ENCODE data around the gene SERGEF.

SERGEF gene

GRCh38 chr11:17950644-17951043 lies 62.2 kb downstream of the SERGEF start:
- DNase-seq, result no peak

- DNase-seq, result no peak
These were observed 64.6 kb downstream of the SERGEF start for GRCh38 chr11:17948296-17948695.

GRCh38 chr11:17939542-17939941 lies 73.3 kb downstream of the SERGEF start:
- no peak for DNase-seq

GRCh38 chr11:17936790-17937189 lies 76.1 kb downstream of the SERGEF start:
- DNase-seq, result no peak

GRCh38 chr11:17934194-17934593 lies 78.7 kb downstream of the SERGEF start:
- no peak for DNase-seq

GRCh38 chr11:17933708-17934107 lies 79.1 kb downstream of the SERGEF start:
- DNase-seq, result no peak

GRCh38 chr11:17932472-17932871 lies 80.4 kb downstream of the SERGEF start:
- DNase-seq, result no peak

- no peak for DNase-seq
These were observed 81.3 kb downstream of the SERGEF start for GRCh38 chr11:17931595-17931994.

GRCh38 chr11:17930544-17931125 lies 82.2 kb downstream of the SERGEF start:
- DNase-seq, result no peak

- DNase-seq, result no peak
These were observed 83.7 kb downstream of the SERGEF start for GRCh38 chr11:17929171-17929570.

GRCh38 chr11:17927681-17928343 lies 85.0 kb downstream of the SERGEF start:
- DNase-seq, result no peak

- no peak for DNase-seq
These were observed 85.8 kb downstream of the SERGEF start for GRCh38 chr11:17927041-17927440.

- no peak for DNase-seq
These were observed 88.1 kb downstream of the SERGEF start for GRCh38 chr11:17924713-17925112.

- no peak for DNase-seq
These were observed 89.6 kb downstream of the SERGEF start for GRCh38 chr11:17923217-17923616.

- DNase-seq, result no peak
These were observed 90.4 kb downstream of the SERGEF start for GRCh38 chr11:17922416-17922788.

- DNase-seq, result no peak
These were observed 91.0 kb downstream of the SERGEF start for GRCh38 chr11:17921659-17922415.

GRCh38 chr11:17918049-17918605 lies 94.7 kb downstream of the SERGEF start:
- DNase-seq, result no peak

- no peak for DNase-seq
These were observed 95.3 kb downstream of the SERGEF start for GRCh38 chr11:17917556-17917955.

GRCh38 chr11:17915500-17916143 lies 97.2 kb downstream of the SERGEF start:
- DNase-seq, result no peak

- DNase-seq, result no peak
These were observed 97.9 kb downstream of the SERGEF start for GRCh38 chr11:17914957-17915356.

- DNase-seq, result no peak
These were observed 105.8 kb downstream of the SERGEF start for GRCh38 chr11:17907046-17907445.

GRCh38 chr11:17906436-17906835 lies 106.4 kb downstream of the SERGEF start:
- no peak for DNase-seq

GRCh38 chr11:17905477-17905876 lies 107.4 kb downstream of the SERGEF start:
- DNase-seq, result no peak
